Measurements from ENCODE around the gene MTX3. TPM values are rescaled to one million over a fixed set of nuclear protein-coding genes. Genes with fewer than 3 reads are reported as not detected.

The MTX3 gene
- total RNA-seq, 1 experiment from 2014 or later = 34.6 TPM

GRCh38 chr5:80010754-80011392, 19.8 kb upstream of the MTX3 start (continued):
- TF ChIP-seq, protein P1, sequence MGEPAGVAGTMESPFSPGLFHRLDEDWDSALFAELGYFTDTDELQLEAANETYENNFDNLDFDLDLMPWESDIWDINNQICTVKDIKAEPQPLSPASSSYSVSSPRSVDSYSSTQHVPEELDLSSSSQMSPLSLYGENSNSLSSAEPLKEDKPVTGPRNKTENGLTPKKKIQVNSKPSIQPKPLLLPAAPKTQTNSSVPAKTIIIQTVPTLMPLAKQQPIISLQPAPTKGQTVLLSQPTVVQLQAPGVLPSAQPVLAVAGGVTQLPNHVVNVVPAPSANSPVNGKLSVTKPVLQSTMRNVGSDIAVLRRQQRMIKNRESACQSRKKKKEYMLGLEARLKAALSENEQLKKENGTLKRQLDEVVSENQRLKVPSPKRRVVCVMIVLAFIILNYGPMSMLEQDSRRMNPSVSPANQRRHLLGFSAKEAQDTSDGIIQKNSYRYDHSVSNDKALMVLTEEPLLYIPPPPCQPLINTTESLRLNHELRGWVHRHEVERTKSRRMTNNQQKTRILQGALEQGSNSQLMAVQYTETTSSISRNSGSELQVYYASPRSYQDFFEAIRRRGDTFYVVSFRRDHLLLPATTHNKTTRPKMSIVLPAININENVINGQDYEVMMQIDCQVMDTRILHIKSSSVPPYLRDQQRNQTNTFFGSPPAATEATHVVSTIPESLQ (CRISPR knock-in tag; IDR thresholded peaks at IDR 0.05) = no peak

DNA sequence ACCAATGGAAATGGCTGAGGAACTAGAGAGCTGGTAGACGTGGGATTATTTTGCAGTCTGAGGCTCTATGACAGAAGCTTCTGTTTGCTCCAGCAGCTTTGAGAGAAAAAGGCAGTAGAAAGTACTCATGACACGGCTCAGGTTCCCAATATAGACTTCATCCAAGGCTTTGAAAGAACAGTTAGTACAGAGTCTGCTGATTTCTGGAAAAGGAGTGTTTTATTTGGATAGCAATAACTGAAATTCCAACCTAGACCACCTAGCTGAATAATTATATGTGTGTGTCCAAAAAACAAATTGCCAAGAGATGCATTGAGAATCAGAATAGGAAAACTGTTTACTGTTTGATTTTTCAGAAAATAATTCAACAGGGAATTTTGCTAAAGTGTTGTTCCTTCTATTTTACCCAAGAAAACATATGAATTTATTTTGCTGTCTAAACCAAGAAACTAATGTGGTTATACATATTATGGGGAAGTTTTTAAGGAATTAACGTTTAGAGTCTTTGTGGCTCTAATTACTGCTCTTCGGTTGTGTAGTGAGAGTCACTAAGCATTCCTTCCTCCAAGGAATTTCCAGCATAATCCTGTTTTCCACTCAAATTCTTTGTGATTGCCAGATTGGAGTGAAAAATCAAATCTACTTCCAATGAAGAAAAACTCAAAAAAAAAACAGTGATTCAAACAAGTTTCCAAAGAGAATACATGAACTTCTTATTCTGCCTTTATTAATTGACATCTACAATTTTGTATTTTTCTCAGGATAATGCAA, 18.1 kb upstream of the MTX3 start:
- H3K9me3 Mint-ChIP-seq = peaks cover 12% of the 10 kb centered on the region
- no peak overlapping the region; the same call in 1 of the 2 replicates for H3K27ac Mint-ChIP-seq
- ChIA-PET CTCF (interaction anchor here (1.4 kb wide), 1 partner anchor 75 kb away, joined by 4 read pairs; no protein-coding TSS in a partner anchor), POLR2A (no interaction called here)
- TF ChIP-seq TCF7 (CRISPR knock-in tag; IDR thresholded peaks at IDR 0.05; ENCODE audit: low read depth) (no peak), GRHL2 (CRISPR knock-in tag; IDR thresholded peaks at IDR 0.05; ENCODE audit: insufficient replicate concordance, severe bottlenecking) (no peak), ZNF671 (CRISPR knock-in tag; IDR thresholded peaks at IDR 0.05) (no peak), MLX (CRISPR knock-in tag; IDR thresholded peaks at IDR 0.05) (no peak), ZSCAN18 (CRISPR knock-in tag; IDR thresholded peaks at IDR 0.05) (no peak), CDX4 (CRISPR knock-in tag; IDR thresholded peaks at IDR 0.05; ENCODE audit: borderline replicate concordance) (no peak)
- TF ChIP-seq, protein P2, sequence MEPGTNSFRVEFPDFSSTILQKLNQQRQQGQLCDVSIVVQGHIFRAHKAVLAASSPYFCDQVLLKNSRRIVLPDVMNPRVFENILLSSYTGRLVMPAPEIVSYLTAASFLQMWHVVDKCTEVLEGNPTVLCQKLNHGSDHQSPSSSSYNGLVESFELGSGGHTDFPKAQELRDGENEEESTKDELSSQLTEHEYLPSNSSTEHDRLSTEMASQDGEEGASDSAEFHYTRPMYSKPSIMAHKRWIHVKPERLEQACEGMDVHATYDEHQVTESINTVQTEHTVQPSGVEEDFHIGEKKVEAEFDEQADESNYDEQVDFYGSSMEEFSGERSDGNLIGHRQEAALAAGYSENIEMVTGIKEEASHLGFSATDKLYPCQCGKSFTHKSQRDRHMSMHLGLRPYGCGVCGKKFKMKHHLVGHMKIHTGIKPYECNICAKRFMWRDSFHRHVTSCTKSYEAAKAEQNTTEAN (CRISPR knock-in tag; IDR thresholded peaks at IDR 0.05) = no peak
- no peak for DNase-seq (ENCODE audit: low spot score)
- H3K27me3 Mint-ChIP-seq (ENCODE audit: low read depth) = no peaks in the 10 kb centered on the region; the same call in 1 of the 2 replicates
- H3K4me3 Mint-ChIP-seq = no peak overlapping the region
- peaks cover 12% of the 10 kb centered on the region for H3K4me1 Mint-ChIP-seq
- peaks cover 5% of the 10 kb centered on the region; the same call in 1 of the 2 replicates for H3K36me3 Mint-ChIP-seq
- ATAC-seq = no peak

DNA sequence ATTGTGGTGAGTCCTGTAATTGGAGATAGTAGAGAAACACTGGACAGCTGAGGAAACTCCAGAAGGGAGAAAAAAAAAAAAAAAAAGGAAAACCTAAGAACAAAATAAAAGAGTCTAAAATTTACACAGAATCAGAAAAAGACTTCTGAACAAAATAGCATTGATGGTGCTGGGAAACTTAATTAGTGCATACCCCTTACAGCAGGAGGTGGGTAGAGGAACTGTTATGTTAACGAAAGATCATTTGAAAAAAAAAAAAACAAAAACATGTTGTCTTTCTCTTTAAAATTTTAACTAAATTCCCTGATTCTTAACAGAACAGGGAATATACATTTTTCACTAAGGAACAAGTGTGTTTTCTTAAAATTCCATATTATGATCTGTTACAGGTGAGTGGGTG, 11.6 kb upstream of the MTX3 start:
- TF ChIP-seq, protein P1 (CRISPR knock-in tag; IDR thresholded peaks at IDR 0.05) = no peak
- TF ChIP-seq, protein P3, sequence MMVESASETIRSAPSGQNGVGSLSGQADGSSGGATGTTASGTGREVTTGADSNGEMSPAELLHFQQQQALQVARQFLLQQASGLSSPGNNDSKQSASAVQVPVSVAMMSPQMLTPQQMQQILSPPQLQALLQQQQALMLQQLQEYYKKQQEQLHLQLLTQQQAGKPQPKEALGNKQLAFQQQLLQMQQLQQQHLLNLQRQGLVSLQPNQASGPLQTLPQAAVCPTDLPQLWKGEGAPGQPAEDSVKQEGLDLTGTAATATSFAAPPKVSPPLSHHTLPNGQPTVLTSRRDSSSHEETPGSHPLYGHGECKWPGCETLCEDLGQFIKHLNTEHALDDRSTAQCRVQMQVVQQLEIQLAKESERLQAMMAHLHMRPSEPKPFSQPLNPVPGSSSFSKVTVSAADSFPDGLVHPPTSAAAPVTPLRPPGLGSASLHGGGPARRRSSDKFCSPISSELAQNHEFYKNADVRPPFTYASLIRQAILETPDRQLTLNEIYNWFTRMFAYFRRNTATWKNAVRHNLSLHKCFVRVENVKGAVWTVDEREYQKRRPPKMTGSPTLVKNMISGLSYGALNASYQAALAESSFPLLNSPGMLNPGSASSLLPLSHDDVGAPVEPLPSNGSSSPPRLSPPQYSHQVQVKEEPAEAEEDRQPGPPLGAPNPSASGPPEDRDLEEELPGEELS (CRISPR knock-in tag; IDR thresholded peaks at IDR 0.05) = no peak
- no peak for TF ChIP-seq MYBL2 (CRISPR knock-in tag; IDR thresholded peaks at IDR 0.05)
- no peak for TF ChIP-seq RORB (CRISPR knock-in tag; IDR thresholded peaks at IDR 0.05)
- TF ChIP-seq USF1 (CRISPR knock-in tag; IDR thresholded peaks at IDR 0.05) = no peak
- TF ChIP-seq SP1 (CRISPR knock-in tag; conservative IDR thresholded peaks at IDR 0.05) = no peak
- TF ChIP-seq IRF2 (CRISPR knock-in tag; IDR thresholded peaks at IDR 0.05; ENCODE audit: borderline replicate concordance, low read depth) = no peak
- peak overlapping the region; percentile 61; the same call in 1 of the 2 replicates for H3K27ac Mint-ChIP-seq
- peak; percentile 57 for ATAC-seq
- ChIA-PET POLR2A (no interaction called here), CTCF (no interaction called here)
- H3K9me3 Mint-ChIP-seq = no peaks in the 10 kb centered on the region
- H3K4me3 Mint-ChIP-seq = peak overlapping the region; percentile 52
- H3K27me3 Mint-ChIP-seq (ENCODE audit: low read depth) = no peaks in the 10 kb centered on the region
- peaks cover 43% of the 10 kb centered on the region for H3K4me1 Mint-ChIP-seq
- DNase-seq (ENCODE audit: low spot score) = no peak
- H3K36me3 Mint-ChIP-seq = no peaks in the 10 kb centered on the region
